GM19324 (cell line): ENCODE measurements around the gene MICU1.

ENCODE experiments used
- ATAC-seq: cut with Tn5 transposase; IDR thresholded peaks from one replicate; pipeline ENCODE4 v1.9.1; 2021; ENCODE audit warnings: mild to moderate bottlenecking, moderate library complexity; ENCODE audit not compliant: unreplicated experiment, low FRiP score

MICU1 gene

DNA sequence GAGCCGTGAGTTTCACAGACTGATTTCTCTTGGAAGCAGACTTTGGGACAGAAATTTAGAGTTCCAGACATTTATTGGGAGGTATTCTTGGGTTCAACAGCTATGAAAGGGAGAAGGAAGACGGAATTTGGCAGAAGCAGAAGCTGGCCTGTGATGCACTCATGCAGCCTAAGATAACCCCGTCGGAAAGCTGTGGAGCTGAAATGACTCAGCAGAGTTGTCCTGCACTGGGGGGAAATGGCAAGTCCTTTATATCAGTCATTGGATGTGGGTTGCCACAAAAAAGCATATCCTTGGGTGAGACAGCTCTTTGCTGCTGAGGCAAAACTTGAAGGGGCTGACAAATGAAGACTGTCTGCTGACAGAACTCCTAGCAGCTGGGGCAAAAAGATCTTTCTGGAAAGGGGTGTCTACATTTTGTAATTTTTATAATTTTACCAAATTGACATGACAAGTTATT lies 11.5 kb upstream of the MICU1 start:
- no peak for ATAC-seq

DNA sequence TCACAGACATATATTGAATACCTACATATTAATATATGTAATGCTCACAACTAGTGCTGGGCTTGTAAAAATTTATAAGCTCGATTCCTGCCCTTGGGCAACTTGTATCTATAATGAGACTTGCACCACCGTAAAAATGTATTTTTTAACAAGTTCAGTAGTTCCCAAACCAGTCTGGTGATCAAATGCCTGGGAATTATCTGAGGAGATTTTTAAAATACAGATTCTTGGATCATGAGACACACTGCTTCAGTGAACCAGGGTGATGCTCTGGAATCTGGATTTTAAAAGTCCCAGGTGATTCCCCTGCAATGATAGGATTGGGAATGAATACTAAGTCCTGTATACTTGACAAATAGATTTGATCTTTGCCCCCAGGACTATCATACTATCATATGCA lies 4.3 kb upstream of the MICU1 start:
- no peak for ATAC-seq

DNA sequence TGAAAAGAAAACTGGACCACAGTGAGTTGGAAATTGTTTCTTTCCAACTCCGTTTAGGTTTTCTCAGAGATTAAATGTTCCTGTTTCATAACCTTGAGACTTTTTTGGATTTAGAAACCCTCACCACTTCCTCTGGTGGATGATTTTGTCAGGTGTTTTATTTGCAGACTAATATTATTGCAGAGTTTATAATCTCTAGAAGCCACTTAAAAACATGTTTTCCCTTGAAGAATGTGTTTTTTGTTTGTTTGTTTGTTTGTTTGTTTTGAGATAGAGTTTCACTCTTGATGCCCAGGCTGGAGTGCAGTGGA lies 520 bp upstream of the MICU1 start:
- no peak for ATAC-seq

DNA sequence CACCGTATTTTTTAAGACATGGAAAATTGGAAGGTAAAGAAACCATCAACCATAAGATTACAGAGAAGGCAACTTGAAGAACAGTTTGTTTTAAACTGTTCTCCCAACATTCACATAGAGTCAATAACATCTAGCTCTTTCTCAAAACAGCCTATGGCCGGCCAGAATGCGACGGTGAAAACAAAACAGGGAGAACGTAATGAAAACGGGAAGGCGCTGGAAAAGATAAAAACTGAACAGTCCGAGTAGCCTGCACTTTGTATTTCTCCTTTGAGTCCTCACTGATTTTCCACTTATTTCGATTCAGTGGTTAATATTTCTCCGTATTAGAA lies 637 bp downstream of the MICU1 start:
- ATAC-seq = no peak

GRCh38 chr10:72622271-72622670 lies 3.6 kb downstream of the MICU1 start:
- no peak for ATAC-seq

DNA sequence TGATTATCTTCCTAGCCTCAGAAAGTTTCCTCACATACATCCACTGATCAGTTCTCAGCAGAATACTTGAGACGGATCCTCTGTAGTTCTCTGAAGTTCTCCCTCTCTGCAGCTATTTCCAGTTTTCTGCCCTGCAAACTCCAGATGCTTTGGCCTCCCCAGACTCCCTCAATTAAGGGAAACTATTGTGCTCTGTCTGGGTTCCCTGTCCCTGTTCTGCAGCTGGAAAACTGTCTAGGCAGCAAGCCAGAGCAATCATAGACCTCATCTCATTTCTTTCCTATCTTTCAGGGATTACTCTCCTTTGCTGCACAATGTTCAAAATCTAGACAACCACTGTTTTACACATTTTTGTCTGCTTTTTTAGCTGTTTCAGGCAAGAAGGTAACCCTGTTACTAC lies 9.2 kb downstream of the MICU1 start:
- ATAC-seq = no peak

- no peak for ATAC-seq
These were observed 9.9 kb downstream of the MICU1 start for GRCh38 chr10:72615970-72616369.

- no peak for ATAC-seq
These were observed 13.6 kb downstream of the MICU1 start for GRCh38 chr10:72612203-72612826.

DNA sequence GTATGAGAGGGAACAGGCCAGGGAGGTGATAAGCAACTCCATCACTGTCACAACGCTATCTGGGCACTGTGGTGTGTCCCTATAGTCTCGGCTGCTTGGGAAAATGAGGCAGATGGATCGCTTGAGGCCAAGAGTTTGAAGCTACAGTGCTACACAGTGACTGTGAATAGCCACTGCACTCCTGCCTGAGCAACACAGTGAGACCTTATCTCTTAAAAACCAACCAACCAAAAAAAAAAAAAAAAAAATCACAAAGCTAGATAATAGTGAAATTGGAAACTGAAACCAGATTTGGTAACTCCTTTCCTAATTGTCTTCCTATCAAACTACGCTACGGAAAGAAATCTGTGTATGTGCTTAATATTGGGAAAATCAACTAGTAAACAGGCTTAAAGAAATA lies 14.1 kb downstream of the MICU1 start:
- no peak for ATAC-seq

DNA sequence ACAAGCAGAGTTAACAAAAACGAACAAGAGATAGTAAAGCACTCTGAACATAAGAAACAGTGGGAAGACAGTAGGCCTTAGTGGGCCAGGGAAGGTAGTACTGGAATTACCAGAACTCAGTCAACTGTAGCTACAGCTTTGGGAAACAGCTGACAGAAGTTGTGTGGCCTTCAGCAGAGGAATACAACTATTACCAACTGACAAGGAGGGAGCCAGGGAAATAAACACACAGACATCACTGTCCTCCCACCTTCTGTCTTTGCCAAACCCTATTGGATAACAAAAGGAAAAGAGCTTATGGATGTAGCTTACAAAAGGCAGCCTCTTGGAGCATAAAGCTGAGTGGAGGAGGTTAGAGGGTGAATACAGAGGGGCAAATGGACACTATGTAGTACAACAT lies 15.4 kb downstream of the MICU1 start:
- ATAC-seq = no peak

GRCh38 chr10:72605122-72605521 lies 20.8 kb downstream of the MICU1 start:
- no peak for ATAC-seq

DNA sequence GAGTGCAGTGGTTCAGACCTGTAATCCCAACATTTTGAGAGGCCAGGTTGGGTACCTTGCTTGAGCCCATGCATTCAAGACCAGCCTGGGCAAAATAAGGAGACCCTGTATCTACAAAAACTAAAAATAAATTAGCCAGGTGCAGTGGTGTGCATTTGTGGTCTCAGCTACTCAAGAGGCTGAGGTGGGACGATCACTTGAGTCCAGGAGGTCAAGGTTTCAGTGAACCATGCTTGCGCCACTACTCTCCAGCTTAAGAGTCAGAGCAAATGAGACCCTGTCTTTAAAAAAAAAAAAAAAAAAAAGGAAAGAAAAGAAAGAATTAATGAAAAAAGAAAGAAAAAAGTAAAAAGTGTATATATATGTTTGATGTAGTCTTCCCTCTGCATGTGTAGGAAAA lies 24.7 kb downstream of the MICU1 start:
- ATAC-seq = no peak

- ATAC-seq = no peak
These were observed 26.8 kb downstream of the MICU1 start for GRCh38 chr10:72598769-72599701.

- no peak for ATAC-seq
These were observed 28.0 kb downstream of the MICU1 start for GRCh38 chr10:72597897-72598296.

GRCh38 chr10:72595436-72595835 lies 30.4 kb downstream of the MICU1 start:
- ATAC-seq = no peak

GRCh38 chr10:72593963-72594362 lies 31.9 kb downstream of the MICU1 start:
- ATAC-seq = no peak

GRCh38 chr10:72588266-72588665 lies 37.6 kb downstream of the MICU1 start:
- no peak for ATAC-seq

- no peak for ATAC-seq
These were observed 38.3 kb downstream of the MICU1 start for GRCh38 chr10:72587568-72587967.

DNA sequence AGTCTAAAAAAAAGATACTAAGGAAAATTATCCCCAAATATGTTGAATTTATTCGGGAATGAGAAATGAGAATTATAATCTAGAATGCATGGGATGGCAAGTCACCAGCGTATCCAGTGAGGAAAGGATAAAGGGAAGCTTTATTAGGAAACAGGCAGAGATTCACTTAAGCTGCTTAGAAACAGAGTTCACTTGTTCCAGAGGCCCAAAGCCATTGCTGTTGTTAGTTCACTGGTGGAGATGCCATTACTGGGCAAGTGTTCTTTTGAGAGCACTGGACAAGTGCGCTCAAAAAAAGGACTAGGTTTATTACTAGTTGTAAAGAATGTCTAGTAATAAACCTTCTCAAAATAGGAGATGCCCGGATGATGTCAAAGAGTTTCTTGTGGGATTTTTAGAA lies 51.2 kb downstream of the MICU1 start:
- no peak for ATAC-seq

DNA sequence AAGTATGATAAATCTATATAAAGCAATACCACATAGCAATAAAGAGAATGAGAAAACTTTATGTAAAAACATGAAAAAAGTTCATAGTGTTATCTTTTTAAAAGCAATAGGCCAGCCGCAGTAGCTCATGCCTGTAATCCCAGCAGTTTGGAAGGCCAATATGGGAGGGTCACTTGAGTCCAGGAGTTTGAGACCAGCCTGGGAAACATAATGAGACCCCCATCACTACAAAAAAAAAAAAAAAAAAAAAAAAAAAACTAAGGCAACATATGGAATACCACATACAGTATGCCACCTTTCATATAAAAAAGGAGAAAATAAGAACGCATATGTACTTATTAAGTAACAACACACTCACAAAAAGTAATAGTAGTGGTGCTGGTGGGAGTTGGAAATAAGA lies 52.8 kb downstream of the MICU1 start:
- no peak for ATAC-seq

DNA sequence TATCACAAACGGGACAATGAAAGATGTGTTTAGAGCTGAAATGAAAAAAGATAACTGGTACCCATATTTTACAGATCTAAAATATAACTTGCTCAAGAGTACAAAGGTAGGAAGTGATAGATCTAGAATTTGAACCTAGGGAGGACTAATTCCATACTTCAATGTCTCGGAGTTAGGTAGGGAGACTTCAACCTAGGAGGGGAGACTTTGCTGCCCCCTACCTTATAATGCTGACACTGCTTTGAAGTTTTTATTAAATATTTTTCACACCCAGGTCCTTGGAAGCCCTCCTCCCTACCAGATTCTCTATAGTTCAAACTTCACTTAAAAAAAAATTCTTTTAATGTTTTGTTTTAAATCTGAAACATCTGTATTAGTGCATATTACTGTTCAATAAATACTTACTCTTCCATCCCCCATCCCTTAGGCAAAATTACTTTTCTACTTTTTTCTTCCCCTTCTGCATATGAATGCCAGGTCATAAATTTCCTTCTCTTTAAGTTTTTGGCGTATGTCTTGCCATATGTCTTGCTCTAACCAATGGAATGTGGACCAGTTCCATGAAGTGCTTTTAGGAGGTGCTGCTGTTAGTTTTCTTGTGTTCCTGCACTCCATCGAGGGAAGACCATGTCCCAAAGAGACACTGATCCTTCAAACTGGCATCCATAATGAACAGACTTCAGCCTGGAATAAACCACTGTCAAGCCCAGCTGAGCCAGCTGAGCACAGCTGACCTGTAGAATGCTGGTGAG lies 57.8 kb downstream of the MICU1 start:
- no peak for ATAC-seq

DNA sequence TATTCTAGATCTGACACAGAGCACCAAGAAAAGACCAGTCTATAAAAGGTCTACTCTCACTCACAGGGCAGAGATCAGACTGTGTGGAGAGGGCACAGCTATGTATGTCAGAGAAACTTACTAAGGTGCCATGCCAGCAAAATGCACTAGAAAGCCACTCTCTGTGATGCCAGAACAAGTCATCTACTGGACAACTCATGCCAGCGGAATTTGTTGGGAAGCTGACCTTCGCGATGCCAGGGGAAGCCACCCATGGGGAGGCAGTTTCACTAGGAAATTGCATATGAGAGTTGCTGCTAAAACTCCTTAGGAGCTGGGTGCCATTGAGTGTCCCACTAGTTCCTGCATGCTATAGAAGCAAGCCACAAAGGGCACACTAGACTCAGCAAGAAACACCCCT lies 58.5 kb downstream of the MICU1 start:
- ATAC-seq = no peak
